GM18498 (cell line): Measurements from ENCODE around the gene RMDN3.
A peak's percentile ranks its signal among the peaks of the same experiment; 100 is the strongest.

ENCODE experiments used
- ATAC-seq: cut with Tn5 transposase; IDR thresholded peaks from one replicate; pipeline ENCODE4 v1.9.1; 2021; ENCODE audit warnings: mild to moderate bottlenecking, moderate library complexity; ENCODE audit not compliant: unreplicated experiment

The RMDN3 gene

DNA sequence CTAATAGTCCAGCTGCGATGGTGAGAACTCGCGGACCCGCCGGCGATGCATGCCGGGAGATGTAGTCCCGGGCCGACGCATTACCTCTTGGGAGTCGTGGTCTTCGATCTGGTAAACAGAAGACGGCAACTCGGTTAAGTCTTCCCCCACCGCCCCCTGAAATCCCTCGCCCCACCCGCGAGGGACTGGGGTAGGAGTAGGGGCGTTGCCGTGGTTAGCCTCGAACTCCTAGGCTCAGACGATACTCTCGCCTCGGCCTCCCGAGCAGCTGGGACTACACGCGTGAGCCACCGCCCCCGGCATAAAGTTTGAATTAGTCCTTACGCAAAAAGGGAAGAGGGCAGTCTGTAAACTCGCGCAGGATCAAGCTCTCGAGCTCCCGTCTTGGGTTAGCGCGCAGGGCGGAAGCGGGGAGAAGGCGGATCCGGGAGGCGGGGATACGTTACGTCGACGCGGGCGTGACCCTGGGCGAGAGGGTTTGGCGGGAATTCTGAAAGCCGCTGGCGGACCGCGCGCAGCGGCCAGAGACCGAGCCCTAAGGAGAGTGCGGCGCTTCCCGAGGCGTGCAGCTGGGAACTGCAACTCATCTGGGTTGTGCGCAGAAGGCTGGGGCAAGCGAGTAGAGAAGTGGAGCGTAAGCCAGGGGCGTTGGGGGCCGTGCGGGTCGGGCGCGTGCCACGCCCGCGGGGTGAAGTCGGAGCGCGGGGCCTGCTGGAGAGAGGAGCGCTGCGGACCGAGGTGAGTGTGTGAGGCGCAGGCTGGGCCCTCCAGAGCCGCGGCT, 60.2 kb downstream of the RMDN3 start, which contains the start of gene RAD51:
Gene RAD51, plus strand, starts transcription at position 487 of the 781 bp plus-strand sequence. CDS start 3,585 bp downstream, outside the sequence.
- ATAC-seq, result peak; percentile 86

GRCh38 chr15:40693904-40694687, 61.0 kb downstream of the RMDN3 start:
- ATAC-seq, result peak; percentile 4

- no peak for ATAC-seq
Measured at GRCh38 chr15:40691737-40692136, 63.3 kb downstream of the RMDN3 start.

DNA sequence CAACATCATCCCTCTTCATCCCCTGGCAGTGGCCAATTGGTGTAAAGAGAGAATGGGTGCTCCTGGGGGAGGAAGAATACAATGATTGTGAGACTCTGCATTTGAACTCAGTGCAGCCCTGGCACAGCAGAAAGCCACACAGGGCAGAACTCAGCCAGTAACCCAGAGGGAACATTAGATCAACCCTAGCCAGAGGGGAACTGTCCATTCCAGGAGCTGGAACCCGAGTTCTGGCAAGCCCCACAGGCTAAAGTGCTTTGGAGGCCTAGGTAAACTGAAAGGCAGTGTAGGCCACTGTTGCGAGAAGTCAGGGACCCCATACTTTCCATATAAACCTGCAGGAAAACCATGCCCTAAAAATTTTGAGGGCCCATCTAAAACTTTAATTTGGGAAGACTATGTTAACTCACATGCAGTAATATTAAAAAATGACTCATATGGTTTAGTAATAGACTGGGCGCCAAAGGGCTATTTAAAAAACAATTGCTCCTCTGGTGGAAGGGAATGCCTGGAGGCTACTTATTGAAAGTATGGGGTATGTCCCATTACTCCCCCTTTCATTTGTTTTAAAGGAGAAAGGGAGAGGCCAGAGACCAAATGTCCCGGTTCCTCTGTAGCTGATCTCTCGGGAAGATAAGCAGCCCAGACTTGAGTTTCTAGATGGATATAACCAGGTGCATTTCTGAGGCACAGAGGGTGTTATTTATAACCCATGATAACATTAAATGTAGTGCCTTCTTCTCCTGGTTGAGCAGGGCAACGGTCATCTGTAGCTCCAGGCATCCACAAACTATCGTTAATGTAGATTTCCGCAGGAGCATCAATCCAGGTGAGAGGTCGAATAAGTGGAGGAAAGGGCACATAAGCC, 65.9 kb downstream of the RMDN3 start:
- ATAC-seq, result no peak
